GM12874 (cell line): Measurements from ENCODE around the gene PFAS.

ENCODE experiments used
- TF ChIP-seq, protein P1 (sequence below): IDR thresholded peaks from 2 replicates; pipeline ENCODE4 v1.5.1; 2011; ENCODE audit warnings: low read depth, mild to moderate bottlenecking, control low read depth, low read length, moderate library complexity; ENCODE audit not compliant: insufficient read depth

The PFAS gene

DNA sequence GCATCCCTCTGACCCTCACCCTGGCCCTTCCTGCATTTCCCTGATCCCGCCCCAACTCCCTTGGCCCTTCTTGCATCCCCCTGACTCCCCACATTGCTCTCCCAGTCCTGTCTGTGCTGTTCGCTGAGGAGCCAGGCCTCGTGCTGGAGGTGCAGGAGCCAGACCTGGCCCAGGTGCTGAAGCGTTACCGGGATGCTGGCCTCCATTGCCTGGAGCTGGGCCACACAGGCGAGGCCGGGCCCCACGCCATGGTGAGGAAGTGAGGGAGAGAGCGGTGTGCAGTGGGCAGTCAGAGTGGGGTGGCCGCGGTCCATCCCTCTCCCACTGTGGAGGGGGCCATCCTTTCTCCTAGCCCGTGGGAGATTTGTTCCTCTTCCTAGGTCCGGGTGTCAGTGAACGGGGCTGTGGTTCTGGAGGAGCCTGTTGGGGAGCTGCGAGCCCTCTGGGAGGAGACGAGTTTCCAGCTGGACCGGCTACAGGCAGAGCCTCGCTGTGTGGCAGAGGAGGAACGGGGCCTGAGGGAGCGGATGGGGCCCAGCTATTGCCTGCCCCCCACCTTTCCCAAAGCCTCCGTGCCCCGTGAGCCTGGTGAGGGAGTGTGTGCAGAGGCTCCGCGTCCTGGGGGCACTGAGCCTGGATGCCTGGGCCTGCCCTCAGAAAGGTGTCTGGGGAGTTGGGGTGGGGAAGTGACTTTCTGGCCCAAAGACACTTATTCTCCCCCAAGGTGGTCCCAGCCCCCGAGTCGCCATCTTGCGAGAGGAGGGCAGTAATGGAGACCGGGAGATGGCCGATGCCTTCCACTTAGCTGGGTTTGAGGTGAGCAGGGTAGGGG, 17.8 kb downstream of the PFAS start:
- TF ChIP-seq, protein P1, sequence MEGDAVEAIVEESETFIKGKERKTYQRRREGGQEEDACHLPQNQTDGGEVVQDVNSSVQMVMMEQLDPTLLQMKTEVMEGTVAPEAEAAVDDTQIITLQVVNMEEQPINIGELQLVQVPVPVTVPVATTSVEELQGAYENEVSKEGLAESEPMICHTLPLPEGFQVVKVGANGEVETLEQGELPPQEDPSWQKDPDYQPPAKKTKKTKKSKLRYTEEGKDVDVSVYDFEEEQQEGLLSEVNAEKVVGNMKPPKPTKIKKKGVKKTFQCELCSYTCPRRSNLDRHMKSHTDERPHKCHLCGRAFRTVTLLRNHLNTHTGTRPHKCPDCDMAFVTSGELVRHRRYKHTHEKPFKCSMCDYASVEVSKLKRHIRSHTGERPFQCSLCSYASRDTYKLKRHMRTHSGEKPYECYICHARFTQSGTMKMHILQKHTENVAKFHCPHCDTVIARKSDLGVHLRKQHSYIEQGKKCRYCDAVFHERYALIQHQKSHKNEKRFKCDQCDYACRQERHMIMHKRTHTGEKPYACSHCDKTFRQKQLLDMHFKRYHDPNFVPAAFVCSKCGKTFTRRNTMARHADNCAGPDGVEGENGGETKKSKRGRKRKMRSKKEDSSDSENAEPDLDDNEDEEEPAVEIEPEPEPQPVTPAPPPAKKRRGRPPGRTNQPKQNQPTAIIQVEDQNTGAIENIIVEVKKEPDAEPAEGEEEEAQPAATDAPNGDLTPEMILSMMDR, result no peak

DNA sequence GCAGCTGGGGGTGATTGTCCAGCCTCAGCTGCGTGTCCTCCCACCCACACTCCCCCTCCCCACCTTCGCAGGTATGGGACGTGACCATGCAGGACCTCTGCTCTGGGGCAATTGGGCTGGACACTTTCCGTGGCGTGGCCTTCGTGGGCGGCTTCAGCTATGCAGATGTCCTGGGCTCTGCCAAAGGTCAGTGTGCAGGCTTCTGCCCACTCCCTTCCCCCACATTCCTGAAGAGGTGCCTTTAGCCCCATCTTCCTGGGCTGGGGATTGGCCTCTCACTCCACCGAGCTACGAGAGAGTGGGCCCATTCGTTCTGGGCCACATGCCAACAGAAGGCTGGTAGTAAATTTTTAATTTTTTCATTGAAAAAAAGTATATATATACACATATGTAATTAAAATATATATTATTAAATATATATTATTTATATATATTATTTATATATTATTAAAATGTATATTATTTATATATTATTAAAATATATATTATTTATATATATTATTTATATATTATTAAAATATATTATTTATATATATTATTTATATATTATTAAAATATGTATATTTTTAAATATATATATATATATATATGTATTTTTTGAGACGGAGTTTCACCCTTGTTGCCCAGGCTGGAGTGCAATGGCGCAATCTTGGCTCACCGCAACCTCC, 18.5 kb downstream of the PFAS start:
- TF ChIP-seq, protein P1, result no peak

DNA sequence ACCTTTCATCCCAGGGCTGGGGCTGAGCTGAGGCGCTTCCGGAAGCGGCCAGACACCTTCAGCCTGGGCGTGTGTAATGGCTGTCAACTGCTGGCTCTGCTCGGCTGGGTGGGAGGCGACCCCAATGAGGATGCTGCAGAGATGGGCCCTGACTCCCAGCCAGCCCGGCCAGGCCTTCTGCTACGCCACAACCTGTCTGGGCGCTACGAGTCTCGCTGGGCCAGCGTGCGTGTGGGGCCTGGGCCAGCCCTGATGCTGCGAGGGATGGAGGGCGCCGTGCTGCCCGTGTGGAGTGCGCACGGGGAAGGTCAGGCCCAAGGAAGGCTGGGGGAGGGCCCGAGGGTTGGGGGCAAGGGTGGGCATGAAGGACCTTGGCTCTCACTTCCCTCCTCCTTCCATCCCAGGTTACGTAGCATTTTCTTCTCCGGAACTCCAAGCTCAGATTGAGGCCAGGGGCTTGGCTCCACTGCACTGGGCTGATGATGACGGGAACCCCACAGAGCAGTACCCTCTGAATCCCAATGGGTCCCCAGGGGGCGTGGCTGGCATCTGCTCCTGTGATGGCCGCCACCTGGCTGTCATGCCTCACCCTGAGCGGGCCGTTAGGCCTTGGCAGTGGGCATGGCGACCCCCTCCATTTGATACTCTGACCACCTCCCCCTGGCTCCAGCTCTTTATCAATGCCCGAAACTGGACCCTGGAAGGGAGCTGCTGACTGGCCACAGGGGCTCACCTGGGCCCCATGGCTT, 19.6 kb downstream of the PFAS start:
- TF ChIP-seq, protein P1, result no peak

DNA sequence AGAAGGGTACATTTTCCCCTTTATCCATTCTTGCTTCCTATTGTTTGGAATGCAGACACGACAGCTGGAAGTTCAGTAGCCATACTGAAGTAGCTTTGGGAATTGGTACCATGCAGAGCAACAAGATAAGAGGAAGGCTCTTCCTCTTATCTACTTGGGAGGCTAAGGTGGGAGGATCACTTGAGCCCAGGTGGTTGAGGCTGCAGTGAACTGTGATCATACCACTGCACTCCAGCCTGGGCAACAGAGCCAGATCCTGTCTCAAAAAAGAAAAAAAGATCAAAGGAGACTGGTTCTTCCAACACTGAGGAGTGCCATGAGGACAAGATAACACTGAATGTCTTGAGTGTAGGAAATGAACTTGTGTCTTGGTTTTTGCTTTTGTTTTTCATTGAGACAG, 23.3 kb downstream of the PFAS start:
- TF ChIP-seq, protein P1, result no peak

DNA sequence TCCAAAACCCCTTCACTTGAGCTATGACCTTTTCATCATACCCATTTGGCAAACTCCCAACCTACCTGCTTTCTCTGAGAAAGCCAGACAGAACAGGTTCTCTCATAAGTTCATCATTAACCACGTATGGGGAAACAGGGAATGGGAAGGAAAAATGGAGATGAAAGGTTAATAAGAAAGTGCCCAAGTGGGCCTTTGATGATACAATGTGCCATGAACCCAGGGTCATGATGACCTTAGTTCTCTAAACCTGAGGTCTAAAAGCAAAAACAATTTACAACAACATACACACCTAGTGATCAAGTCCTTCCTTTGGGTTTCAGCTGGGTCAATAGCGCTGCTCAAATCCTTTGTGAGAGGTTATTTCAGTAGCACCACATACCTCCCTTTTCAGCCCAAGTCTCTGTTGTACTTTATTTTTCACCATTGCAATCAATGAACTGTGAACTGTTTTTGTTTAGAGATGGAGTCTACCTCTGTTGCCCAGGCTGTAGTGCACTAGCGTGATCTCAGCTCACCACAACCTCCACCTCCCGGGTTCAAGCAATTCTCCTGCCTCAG, 24.9 kb downstream of the PFAS start:
- TF ChIP-seq, protein P1, result no peak

DNA sequence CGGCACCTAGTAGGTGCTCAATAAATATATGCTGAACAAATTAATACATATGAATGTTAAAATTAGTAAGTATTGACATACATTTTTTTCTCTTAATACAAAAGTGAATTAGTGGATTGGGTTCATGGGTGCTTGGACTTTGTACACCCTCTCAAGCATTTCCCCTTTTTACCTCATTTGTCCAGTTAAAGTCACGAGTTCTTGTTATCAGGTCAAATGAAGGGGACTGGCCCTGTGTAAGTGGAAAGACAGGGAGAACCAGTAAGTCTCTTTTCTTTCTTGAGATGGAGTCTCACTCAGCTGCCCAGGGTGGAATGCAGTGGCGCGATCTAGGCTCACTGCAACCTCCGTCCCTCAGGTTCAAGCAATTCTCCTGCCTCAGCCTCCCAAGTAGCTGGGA, 25.7 kb downstream of the PFAS start:
- TF ChIP-seq, protein P1, result no peak
